DMS53 treated with DMSO at 0.1 percent for 48 hours (cell line): ENCODE measurements around the gene TSPAN18.

Source experiments
- DNase-seq: peaks from one replicate; lab custom pipeline; 2025; ENCODE audit not compliant: unreplicated experiment; lab: John Stamatoyannopoulos, UW

The TSPAN18 gene

GRCh38 chr11:44840085-44840478 is 113.3 kb downstream of the TSPAN18 start:
- no peak for DNase-seq

DNA sequence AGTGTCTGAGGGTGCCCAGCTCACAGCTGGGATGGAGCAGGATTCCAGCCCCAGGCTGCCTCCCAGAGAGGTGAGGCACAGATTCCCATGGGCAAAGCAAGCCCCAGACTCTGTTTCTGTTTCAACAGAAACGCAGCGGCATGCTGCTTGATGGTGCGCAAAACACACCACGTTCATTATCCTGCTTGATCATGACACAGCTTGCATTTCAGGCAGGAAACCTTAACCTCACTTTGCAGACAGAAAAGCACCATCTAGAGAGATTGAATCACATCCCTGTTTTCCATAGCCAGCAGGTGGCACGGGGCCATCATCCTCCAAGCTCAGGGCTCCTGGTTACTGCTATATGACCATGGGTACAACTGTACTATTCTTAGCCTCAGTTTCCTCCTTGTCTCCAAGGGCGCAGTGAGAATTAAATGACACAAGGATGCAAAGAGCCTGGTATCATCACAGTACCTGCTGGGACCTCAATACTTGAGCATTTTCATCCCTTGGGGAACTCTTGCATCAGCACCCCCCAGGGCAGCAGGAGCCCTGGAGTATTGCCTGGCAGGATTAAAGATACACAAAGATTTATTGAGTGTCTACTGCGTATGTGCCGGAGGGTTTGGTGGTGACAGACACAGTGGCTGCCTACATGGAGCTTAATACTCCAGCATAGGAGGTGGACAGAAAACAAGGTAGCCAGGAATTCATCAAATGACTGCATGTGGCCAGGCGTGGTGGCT is 113.9 kb downstream of the TSPAN18 start:
- no peak for DNase-seq

GRCh38 chr11:44842220-44842619 is 115.5 kb downstream of the TSPAN18 start:
- DNase-seq: no peak

DNA sequence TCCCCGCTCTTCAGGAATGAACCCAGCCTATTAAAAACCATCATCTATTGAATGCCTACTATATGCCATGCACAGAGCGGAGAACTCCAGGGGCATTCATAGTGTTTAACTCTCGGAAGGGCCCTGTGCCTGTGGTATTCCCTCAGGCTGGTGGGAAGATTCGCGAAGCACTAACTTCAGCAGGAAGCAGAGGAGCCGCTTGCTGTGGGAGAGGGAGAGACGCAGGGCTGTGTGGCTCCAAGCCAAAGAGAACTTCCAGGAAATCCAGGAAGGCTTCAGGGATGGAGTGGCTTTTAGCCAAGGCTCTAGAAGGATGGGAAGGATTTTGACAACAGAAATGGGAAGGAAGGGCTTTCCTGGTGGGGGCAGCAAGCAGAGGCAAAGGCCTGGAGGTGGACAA is 120.1 kb downstream of the TSPAN18 start:
- DNase-seq: no peak

DNA sequence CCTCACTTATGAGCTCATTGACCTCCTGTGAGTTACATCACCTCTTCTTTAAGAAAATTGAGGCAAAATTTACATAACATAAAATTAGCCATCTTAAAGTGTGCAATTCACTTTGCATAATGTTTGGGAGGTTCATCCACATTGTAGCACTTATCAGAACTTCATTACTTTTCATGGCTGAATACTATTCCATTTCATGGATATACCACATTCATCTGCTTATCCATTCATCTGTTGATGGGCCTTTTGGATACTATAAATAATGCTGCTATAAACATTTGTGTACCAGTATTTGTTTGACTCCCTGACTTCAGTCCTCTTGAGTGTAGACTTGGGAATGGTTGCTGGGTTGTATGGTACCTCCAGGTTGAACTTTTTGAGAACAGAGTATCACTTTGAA is 120.6 kb downstream of the TSPAN18 start:
- DNase-seq: no peak

GRCh38 chr11:44848203-44848962 is 121.6 kb downstream of the TSPAN18 start:
- DNase-seq: no peak

- no peak for DNase-seq
Observed at GRCh38 chr11:44848963-44849350, 122.2 kb downstream of the TSPAN18 start.

DNA sequence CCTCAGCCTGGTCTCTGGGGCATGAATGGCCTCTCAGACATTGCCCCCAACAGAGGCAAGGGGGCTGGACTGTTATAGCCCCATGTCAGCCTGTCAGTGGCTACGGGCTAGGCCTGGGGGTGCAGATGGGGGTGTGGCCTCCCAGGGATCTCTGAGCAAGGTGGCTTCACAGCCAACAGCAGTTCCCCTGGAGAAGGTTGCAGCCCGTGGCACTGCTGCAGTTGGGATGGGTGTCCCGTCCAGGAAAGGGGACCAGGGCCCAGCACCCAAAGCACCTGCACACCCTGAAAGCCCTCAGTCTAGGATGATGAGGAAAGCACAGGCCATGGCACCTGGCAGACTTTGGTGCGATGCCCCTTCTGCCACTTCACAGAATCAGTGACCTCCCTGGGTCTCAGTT is 122.7 kb downstream of the TSPAN18 start:
- DNase-seq: no peak

- no peak for DNase-seq
Observed at GRCh38 chr11:44849922-44850321, 123.2 kb downstream of the TSPAN18 start.

DNA sequence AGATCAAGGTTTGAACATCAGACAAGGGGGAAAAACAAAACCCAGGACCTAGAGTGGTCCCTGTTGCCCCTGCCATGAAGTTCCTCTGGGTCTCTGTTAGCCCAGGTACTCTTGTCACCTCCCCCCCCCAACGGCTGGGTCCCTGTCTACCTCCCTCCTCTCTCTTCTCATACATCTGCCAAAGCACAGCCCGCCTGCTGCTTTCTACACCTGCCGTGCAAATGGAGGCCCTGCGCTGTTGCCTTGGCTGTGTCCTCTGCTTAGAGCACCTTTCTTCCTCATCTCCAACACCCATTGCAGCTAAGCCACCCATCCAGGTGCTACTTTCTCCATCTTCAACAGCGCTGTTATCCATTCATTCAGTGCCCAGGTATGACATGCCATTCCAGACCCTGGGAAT is 124.7 kb downstream of the TSPAN18 start:
- no peak for DNase-seq

DNA sequence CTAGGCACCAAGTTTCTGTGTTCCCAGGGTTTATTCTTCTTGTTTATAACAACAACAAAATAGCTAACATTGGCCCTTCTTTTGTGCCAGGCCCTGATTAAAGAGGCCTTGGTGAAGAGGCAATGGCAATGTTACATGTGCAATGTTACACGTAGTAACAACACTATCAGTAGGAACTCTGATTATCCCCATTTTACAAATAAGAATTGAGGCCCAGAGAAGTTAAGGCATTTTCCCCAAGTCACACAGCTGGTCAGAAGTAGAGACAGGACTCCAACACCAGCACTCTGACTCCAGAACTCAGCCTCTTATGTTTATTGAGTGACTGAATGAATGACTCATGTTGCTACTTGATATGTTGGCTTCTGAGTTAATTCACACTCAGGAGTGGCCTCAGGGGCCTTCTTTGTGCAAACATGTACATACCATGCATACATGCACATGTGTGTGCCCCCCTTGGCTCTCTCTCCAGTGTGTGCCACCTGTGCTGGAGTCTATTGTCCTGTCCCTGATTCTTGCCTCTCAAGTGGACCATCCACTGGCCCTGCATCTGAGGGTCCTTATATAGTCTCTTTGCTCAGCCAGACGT is 125.5 kb downstream of the TSPAN18 start:
- no peak for DNase-seq

GRCh38 chr11:44852952-44853351 is 126.2 kb downstream of the TSPAN18 start:
- no peak for DNase-seq

DNA sequence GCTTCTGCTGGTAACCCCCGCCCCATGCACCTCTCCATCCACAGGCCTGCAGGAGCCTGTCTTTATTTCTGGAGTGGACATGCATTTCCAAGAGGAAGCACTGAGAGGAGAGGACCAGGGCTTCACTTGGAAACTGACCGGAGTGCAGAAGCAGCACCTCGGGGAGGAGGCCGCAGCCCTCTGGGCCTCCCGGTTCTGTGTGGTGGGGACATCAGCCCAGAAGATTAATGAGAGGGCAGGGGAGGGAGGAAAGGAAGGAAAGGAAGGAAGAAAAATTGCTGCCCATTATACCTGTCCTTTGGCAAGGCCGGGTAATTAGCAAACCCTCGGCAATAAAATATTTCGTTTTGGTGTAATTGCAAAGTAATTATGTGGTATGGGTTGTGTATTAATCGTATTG is 126.9 kb downstream of the TSPAN18 start:
- no peak for DNase-seq

GRCh38 chr11:44854086-44854485 is 127.3 kb downstream of the TSPAN18 start:
- DNase-seq: no peak

- no peak for DNase-seq
Observed at GRCh38 chr11:44854741-44855492, 128.2 kb downstream of the TSPAN18 start.

DNA sequence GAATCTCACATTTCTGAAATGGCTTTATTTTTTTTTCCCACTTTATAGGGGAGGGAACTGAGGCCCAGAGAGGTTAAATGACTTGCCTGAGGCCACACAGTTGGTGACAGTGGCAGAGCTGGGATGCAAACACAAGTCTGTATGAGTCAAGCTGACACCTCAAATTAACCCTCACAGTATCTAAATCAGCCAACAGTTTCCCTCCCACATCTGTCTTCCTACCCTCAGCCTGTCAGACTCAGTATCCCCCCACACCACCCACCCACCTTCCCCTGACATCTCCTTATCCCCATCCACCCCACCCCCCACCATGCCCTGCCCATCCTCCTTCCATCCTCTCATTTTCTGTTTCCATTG is 128.7 kb downstream of the TSPAN18 start:
- DNase-seq: no peak

GRCh38 chr11:44857490-44858090 is 130.8 kb downstream of the TSPAN18 start:
- no peak for DNase-seq

DNA sequence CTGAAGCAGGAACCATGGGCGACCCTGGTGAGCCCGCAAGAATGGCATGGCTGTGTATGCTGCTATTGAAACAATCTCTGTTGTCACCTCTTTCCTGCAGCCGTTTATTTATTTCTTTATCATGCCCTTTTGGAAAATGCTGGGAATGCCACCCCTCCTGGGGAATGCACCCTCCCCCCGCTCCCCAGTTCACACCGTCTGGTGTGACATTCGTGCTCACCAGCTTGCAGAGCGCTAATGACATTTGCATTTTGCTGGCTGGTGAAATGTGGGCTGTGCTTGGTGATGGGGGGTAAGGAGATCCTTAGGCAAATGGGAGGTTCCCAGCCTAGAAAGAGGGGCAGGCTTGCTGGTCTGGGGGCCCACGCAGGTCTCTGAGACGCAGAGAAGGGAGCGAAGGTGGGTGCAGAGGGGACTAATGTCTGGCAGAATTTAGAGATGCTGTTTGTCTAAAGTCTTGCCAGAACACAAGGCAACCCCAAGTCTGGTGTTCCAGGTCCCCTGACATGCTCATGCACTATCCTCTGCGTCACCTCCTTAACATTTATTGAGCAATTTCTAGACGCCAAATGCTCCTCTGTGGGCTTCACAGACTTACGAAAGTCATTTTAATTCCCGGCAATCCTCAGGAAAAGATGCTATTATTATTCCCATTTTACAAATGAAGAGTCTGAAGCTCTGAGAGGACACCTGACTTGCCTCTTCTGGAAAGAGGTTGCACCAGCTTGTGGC is 132.2 kb downstream of the TSPAN18 start:
- DNase-seq: no peak

DNA sequence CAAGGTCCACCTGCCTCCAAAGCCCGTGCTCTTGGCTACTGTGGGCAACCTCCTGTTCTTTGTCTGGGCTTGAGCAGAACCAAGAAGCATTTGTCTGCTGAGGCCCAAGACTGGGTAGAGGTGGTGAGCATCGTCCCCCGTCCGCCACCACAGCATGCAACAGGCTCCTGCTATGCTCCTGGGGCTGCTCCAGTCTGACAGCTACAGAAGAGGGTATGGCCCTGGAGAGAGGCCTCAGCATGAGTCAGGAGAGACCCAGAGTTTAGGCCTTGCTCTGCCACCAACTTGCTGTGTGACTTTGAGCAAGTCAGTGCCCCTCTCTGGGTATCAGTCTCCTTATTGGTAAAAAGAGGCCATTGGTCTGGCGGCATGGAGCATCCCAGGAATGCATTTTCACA is 132.8 kb downstream of the TSPAN18 start:
- no peak for DNase-seq

DNA sequence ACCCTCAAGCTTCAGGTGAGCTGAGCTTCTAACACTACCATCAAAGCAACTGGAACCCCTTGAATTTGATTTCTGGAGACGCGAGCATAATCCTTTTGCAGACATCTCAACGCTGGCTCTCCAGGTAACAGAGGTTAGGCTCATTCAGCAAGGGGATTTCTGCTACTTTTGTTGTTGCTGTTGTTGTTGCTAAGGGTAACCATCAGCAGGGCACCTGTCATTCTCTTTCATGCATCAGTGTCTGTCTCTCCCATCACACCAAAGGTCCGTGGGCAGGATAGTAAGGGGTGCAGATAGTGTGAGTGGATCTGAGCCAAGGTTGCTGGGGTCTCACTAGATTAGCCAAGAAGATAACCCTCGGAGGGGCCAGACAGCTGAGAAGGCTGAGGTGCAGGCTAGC is 133.6 kb downstream of the TSPAN18 start:
- no peak for DNase-seq
